Uterus (tissue), 4 donors: ENCODE results near the gene NOL4L. TPM values are rescaled to one million over a fixed set of nuclear protein-coding genes. Genes with fewer than 3 reads are reported as not detected.

Experiments used
- DNase-seq, 2 donors: peaks; one replicate each; pipeline ENCODE4 v3.0.0-alpha.2; 2019 to 2020
- H3K27ac ChIP-seq, 2 donors: fragments of 200-600 bp; sonication (generic); 1 replicate in 1 of 2; 2 replicates in 1 of 2; pipeline ENCODE4 v1.5.1; 2016 to 2018
- H3K27me3 ChIP-seq, 2 donors: fragments of 200-600 bp; sonication (generic); one replicate each; pipeline ENCODE4 v1.5.1; 2018 to 2019; ENCODE audit warnings: control low read depth in 1 of 2
- H3K36me3 ChIP-seq, 2 donors: fragments of 200-600 bp; sonication (generic); one replicate each; pipeline ENCODE4 v1.5.1; 2019; ENCODE audit warnings: control low read depth in 1 of 2
- H3K4me1 ChIP-seq, 2 donors: fragments of 200-600 bp; sonication (generic); one replicate each; pipeline ENCODE4 v1.5.1; 2018 to 2019; ENCODE audit warnings: control low read depth in 1 of 2
- H3K4me3 ChIP-seq, 2 donors: fragments of 200-600 bp; sonication (generic); 1 replicate in 1 of 2; 2 replicates in 1 of 2; pipeline ENCODE4 v1.5.1; 2018 to 2019; ENCODE audit warnings: mild to moderate bottlenecking in 1 of 2
- H3K9me3 ChIP-seq, 2 donors: fragments of 200-600 bp; sonication (generic); one replicate each; pipeline ENCODE4 v1.5.1; 2019; ENCODE audit warnings: control low read depth in 1 of 2
- POLR2A ChIP-seq, 2 donors: fragments of 450-650 bp; IDR thresholded peaks; one replicate each; pipeline ENCODE4 v1.6.1; 2016; ENCODE audit warnings: antibody characterized with exemption in 2 of 2, mild to moderate bottlenecking in 1 of 2, moderate library complexity in 1 of 2
- intact Hi-C: fragments of 100-400 bp; cut with DNase I; formaldehyde crosslinking; loops from one replicate; pipeline ENCODE4 v1.15.1; 2023; ENCODE audit warnings: low total_unique reads
- total RNA-seq, 4 donors: library from RNA; depleted of rRNA in 3 of 4; stranded (reverse); fragments of >200 nt in 3 of 4; gene quantifications; one replicate each; pipeline versions ENCODE4 v1.1.0 to v1.2.4, GENCODE V29; 2014 to 2023
- TF ChIP-seq, protein P1 (sequence below), 4 experiments: fragments of 200-600 bp in 2 of 4; fragments of 450-650 bp in 2 of 4; sonication (generic) in 2 of 4; IDR thresholded peaks; one replicate each; pipeline ENCODE4 v1.5.1; 2016 to 2019; ENCODE audit warnings: antibody characterized with exemption in 4 of 4, mild to moderate bottlenecking in 2 of 4, moderate library complexity in 1 of 4
- donor health status: DM: yes; HTN: yes; CAD: no.

The NOL4L gene
- total RNA-seq, 4 donors from 2014 or later, result 6.2 to 31.1 (median 9.6) TPM

DNA sequence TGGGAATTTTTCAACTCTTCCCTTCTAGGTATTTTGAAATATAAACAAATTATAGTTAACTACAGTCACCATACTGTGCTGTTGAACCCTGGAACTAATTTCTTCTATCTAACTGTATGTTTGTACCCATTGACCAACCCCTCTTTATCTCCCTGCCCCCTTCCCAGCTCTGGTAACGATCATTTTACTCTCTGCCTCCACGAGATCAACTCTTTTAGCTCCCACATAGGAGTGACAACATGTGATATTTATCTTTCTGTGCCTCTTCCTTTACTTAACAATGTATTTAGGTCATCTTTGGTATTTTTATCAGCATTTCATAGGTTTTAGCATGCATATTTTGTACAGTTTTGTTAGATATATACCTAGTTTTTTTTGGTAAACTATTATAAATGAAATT is 181.1 kb downstream of the NOL4L start:
- H3K4me3 ChIP-seq, result no peak overlapping the region
- no peaks in the 10 kb centered on the region for H3K4me1 ChIP-seq
- no peaks in the 10 kb centered on the region for H3K27me3 ChIP-seq
- no peaks in the 10 kb centered on the region for H3K36me3 ChIP-seq
- DNase-seq, result no peak
- intact Hi-C loops, result no loop called here
- H3K9me3 ChIP-seq, result no peaks in the 10 kb centered on the region
- no peak for TF ChIP-seq POLR2A (IDR thresholded peaks at IDR 0.05)
- TF ChIP-seq, protein P1, sequence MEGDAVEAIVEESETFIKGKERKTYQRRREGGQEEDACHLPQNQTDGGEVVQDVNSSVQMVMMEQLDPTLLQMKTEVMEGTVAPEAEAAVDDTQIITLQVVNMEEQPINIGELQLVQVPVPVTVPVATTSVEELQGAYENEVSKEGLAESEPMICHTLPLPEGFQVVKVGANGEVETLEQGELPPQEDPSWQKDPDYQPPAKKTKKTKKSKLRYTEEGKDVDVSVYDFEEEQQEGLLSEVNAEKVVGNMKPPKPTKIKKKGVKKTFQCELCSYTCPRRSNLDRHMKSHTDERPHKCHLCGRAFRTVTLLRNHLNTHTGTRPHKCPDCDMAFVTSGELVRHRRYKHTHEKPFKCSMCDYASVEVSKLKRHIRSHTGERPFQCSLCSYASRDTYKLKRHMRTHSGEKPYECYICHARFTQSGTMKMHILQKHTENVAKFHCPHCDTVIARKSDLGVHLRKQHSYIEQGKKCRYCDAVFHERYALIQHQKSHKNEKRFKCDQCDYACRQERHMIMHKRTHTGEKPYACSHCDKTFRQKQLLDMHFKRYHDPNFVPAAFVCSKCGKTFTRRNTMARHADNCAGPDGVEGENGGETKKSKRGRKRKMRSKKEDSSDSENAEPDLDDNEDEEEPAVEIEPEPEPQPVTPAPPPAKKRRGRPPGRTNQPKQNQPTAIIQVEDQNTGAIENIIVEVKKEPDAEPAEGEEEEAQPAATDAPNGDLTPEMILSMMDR (IDR thresholded peaks at IDR 0.05), result no peak
- H3K27ac ChIP-seq, result no peak overlapping the region

DNA sequence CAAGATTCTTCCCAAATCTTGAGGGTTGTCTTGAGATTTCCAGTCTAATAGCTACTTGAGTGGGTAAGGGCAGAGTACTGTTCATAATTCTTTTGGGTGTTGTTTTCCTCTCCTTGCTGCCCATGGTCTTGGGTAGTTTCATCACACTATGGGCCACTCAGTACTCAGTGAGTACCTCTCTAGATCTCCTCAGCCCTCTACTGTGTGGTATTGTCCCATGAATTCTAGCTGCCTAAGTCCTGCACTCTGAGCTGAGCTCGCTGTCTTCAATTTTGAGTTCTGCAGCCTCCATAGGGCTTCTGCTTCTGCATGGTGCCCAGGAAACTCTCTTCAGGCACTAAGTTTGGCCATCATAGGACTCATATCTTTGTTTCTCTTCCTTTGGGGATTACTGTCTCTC is 184.7 kb downstream of the NOL4L start:
- no peak overlapping the region for H3K27ac ChIP-seq
- H3K36me3 ChIP-seq, result no peaks in the 10 kb centered on the region
- H3K4me3 ChIP-seq, result no peak overlapping the region
- DNase-seq, result no peak
- intact Hi-C loops, result no loop called here
- no peaks in the 10 kb centered on the region for H3K27me3 ChIP-seq
- no peaks in the 10 kb centered on the region for H3K4me1 ChIP-seq
- no peaks in the 10 kb centered on the region for H3K9me3 ChIP-seq
- TF ChIP-seq, protein P1 (IDR thresholded peaks at IDR 0.05), result no peak
- TF ChIP-seq POLR2A (IDR thresholded peaks at IDR 0.05), result no peak

DNA sequence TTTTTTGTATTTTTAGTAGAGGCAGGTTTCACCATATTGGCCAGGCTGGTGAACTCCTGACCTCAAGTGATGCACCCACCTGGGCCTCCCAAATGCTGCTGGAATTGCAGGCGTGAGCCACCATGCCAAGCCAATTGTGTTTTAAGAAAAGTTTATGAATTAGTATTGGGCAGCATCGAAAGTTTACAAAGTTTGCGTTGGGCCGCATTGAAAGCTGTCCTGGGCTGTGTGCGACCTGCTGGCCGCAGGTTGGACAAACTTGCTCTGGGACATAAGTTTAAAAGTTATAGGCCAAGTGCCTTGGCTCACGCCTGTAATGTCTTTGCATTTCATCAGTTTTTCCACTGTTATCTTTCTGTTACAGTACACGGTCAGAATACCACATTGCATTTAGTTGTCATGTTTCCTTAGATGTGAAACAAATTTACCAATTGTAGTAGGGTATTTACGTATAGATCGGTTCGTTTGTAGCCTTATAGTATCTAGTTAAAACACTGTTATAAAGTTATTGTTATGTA is 187.5 kb downstream of the NOL4L start:
- Histone ChIP-seq H3K4me3 (no peak overlapping the region), H3K36me3 (no peaks in the 10 kb centered on the region), H3K27ac (no peak overlapping the region), H3K27me3 (no peaks in the 10 kb centered on the region), H3K4me1 (no peaks in the 10 kb centered on the region), H3K9me3 (peaks cover 0 to 3% of the 10 kb centered on the region in 2 donors)
- intact Hi-C loops, result no loop called here
- DNase-seq, result no peak
- TF ChIP-seq, protein P1 (IDR thresholded peaks at IDR 0.05), result no peak
- no peak for TF ChIP-seq POLR2A (IDR thresholded peaks at IDR 0.05)

DNA sequence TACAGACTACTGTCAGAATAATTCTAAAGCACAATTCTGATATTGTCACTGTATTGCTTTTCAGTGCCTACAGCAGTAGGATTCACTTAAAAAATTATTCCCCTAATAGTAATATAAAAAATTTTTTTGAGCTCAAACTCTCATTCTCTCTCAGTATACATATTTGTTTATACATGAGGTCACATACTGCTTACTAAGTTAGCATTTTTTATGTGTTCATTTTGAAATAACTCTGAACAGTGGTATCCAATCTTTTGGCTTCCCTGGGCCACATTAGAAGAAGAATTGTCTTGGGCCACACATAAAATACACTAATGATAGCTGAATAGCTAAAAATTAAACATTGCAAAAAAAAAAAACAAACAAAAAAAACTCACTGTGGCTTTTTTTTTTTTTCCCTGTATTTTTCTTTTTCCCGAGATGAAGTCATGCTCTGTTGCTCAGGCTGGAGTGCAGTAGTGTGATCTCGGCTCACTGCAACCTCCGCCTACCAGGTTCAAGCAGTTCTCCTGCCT is 188.4 kb downstream of the NOL4L start:
- no peaks in the 10 kb centered on the region for H3K27me3 ChIP-seq

DNA sequence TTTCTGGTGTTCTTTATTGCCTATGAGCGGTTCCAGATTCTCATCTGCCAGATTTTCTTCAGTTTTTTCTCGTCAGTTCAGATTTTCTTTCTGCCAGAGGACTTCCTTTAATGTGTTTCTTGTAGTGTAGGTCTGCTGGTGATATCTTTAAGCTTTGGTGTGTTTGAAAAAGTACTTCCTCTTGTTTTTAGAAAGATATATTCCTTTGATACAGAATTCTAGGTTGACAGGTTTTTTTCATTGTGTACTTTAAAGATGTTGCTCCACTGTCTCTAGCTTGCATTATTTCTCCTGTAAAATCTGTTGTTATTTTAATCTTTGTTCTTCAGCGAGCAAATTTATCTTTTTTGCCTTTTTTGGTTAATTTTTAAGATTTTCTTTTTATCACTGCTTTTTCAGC is 190.1 kb downstream of the NOL4L start:
- Histone ChIP-seq H3K36me3 (no peaks in the 10 kb centered on the region), H3K27ac (no peak overlapping the region), H3K27me3 (no peaks in the 10 kb centered on the region), H3K9me3 (peaks cover 0 to 3% of the 10 kb centered on the region in 2 donors), H3K4me3 (no peak overlapping the region), H3K4me1 (no peaks in the 10 kb centered on the region)
- TF ChIP-seq, protein P1 (IDR thresholded peaks at IDR 0.05), result no peak
- no peak for TF ChIP-seq POLR2A (IDR thresholded peaks at IDR 0.05)
- intact Hi-C loops, result no loop called here
- DNase-seq, result no peak

More for the DNA sequence above, 188.4 kb downstream of the NOL4L start:
- intact Hi-C loops, result no loop called here
- Histone ChIP-seq H3K4me1 (no peaks in the 10 kb centered on the region), H3K9me3 (peaks cover 0 to 3% of the 10 kb centered on the region in 2 donors), H3K36me3 (no peaks in the 10 kb centered on the region), H3K4me3 (no peak overlapping the region), H3K27ac (no peak overlapping the region)
- TF ChIP-seq, protein P1 (IDR thresholded peaks at IDR 0.05), result no peak
- no peak for DNase-seq

Other genes with a start within 250 kb of the NOL4L start
- gene ASXL1, start 227.0 kb downstream of the NOL4L start, total RNA-seq, result 100 to 1,000 TPM in 2 of 4 donors, 10 to 100 TPM in 2; 69.1 to 116 (median 102) TPM
- gene C20orf203, start 88.6 kb upstream of the NOL4L start, total RNA-seq, result 1 to 10 TPM in 1 of 4 donors, under 1 TPM in 1, not detected in 2; 0.07 to 2.0 TPM
- 10 to 100 TPM; 11.3 to 31.6 (median 25.4) TPM for gene COMMD7, start 158.1 kb upstream of the NOL4L start, total RNA-seq
- gene DNMT3B, start 177.1 kb upstream of the NOL4L start, total RNA-seq, result 1 to 10 TPM in 2 of 4 donors, under 1 TPM in 2; 0.26 to 5.0 (median 1.2) TPM
- gene MAPRE1, start 234.6 kb upstream of the NOL4L start, total RNA-seq, result 100 to 1,000 TPM in 2 of 4 donors, 10 to 100 TPM in 2; 44.8 to 112 (median 101) TPM